ENCODE results near the gene PDILT. TPM values are rescaled to one million over a fixed set of nuclear protein-coding genes. Genes with fewer than 3 reads are reported as not detected.

Gene PDILT
- total RNA-seq, 1 donor from 2014 or later = not detected

GRCh38 chr16:20333120-20333519, 71.4 kb downstream of the PDILT start:
- no peak for DNase-seq (ENCODE audit: low spot score in 2 of 2, unreplicated experiment in 2 of 2)
- Mint-ChIP-seq H3K4me3 (no peak overlapping the region), H3K4me1 (no peaks in the 10 kb centered on the region), H3K9me3 (no peaks in the 10 kb centered on the region), H3K27me3 (ENCODE audit: low read depth) (peaks cover 32% of the 10 kb centered on the region), H3K36me3 (no peaks in the 10 kb centered on the region), H3K27ac (no peak overlapping the region)
- TF ChIP-seq CTCF (IDR thresholded peaks at IDR 0.05; ENCODE audit: unreplicated experiment) = no peak

- no peaks in the 10 kb centered on the region for H3K9me3 Mint-ChIP-seq
- H3K4me3 Mint-ChIP-seq = no peak overlapping the region
- TF ChIP-seq CTCF (IDR thresholded peaks at IDR 0.05; ENCODE audit: unreplicated experiment) = no peak
Measured at GRCh38 chr16:20332411-20332810, 72.1 kb downstream of the PDILT start.

GRCh38 chr16:20331635-20332034, 72.9 kb downstream of the PDILT start:
- no peaks in the 10 kb centered on the region for H3K9me3 Mint-ChIP-seq
- no peak for TF ChIP-seq CTCF (IDR thresholded peaks at IDR 0.05; ENCODE audit: unreplicated experiment)
- DNase-seq (ENCODE audit: low spot score in 2 of 2, unreplicated experiment in 2 of 2) = no peak
- H3K27me3 Mint-ChIP-seq (ENCODE audit: low read depth) = peaks cover 24% of the 10 kb centered on the region
- H3K36me3 Mint-ChIP-seq = no peaks in the 10 kb centered on the region
- no peaks in the 10 kb centered on the region for H3K4me1 Mint-ChIP-seq
- no peak overlapping the region for H3K27ac Mint-ChIP-seq
- no peak overlapping the region for H3K4me3 Mint-ChIP-seq

More at GRCh38 chr16:20332411-20332810, 72.1 kb downstream of the PDILT start:
- Mint-ChIP-seq H3K36me3 (no peaks in the 10 kb centered on the region), H3K4me1 (no peaks in the 10 kb centered on the region), H3K27ac (no peak overlapping the region), H3K27me3 (ENCODE audit: low read depth) (peaks cover 30% of the 10 kb centered on the region)
- no peak for DNase-seq (ENCODE audit: low spot score in 2 of 2, unreplicated experiment in 2 of 2)

- no peak for DNase-seq (ENCODE audit: low spot score in 2 of 2, unreplicated experiment in 2 of 2)
- Mint-ChIP-seq H3K36me3 (no peaks in the 10 kb centered on the region), H3K9me3 (no peaks in the 10 kb centered on the region), H3K27me3 (ENCODE audit: low read depth) (peaks cover 19% of the 10 kb centered on the region), H3K4me1 (no peaks in the 10 kb centered on the region), H3K4me3 (no peak overlapping the region), H3K27ac (no peak overlapping the region)
- no peak for TF ChIP-seq CTCF (IDR thresholded peaks at IDR 0.05; ENCODE audit: unreplicated experiment)
Measured at GRCh38 chr16:20329392-20330138, 75.0 kb downstream of the PDILT start.

GRCh38 chr16:20327444-20328041, 77.0 kb downstream of the PDILT start, which contains the start of gene GP2:
TSS of gene GP2 (minus strand) at chr16:20327513. CDS start at chr16:20326431, 1,082 bp downstream.
- Mint-ChIP-seq H3K4me1 (no peaks in the 10 kb centered on the region), H3K36me3 (no peaks in the 10 kb centered on the region), H3K27me3 (ENCODE audit: low read depth) (peaks cover 32% of the 10 kb centered on the region), H3K4me3 (no peak within 1 kb of the TSS), H3K9me3 (no peaks in the 10 kb centered on the region), H3K27ac (no peak within 1 kb of the TSS)
- DNase-seq (ENCODE audit: low spot score in 2 of 2, unreplicated experiment in 2 of 2) = no peak
- no peak for TF ChIP-seq CTCF (IDR thresholded peaks at IDR 0.05; ENCODE audit: unreplicated experiment)

Measured in mesothelial cell of epicardium (in vitro differentiated cells).